ENCODE results near the gene GOLGA8N. TPM values are rescaled to one million over a fixed set of nuclear protein-coding genes. Genes with fewer than 3 reads are reported as not detected.

GOLGA8N gene
- total RNA-seq, 1 donor from 2014 or later: 13.8 TPM

GRCh38 chr15:32651229-32651837 lies 58.1 kb downstream of the GOLGA8N start:
- DNase-seq (ENCODE audit: extremely low spot score in 2 of 2): no peak
- Histone ChIP-seq H3K27me3 (no peaks in the 10 kb centered on the region), H3K27ac (no peak overlapping the region), H3K36me3 (no peaks in the 10 kb centered on the region), H3K9me3 (no peaks in the 10 kb centered on the region), H3K4me1 (no peaks in the 10 kb centered on the region), H3K4me3 (no peak overlapping the region)
- TF ChIP-seq POLR2A (IDR thresholded peaks at IDR 0.05): no peak
- TF ChIP-seq POLR2AphosphoS5 (IDR thresholded peaks at IDR 0.05; ENCODE audit: insufficient read depth in 1 of 2, low read depth in 1 of 2): no peak
- TF ChIP-seq CTCF (IDR thresholded peaks at IDR 0.05): peak; percentile 52 to 77 (median 55)
- intact Hi-C loops (cut with DNase I): no loop called here

GRCh38 chr15:32652178-32652577 lies 58.9 kb downstream of the GOLGA8N start:
- H3K27me3 ChIP-seq: no peaks in the 10 kb centered on the region
- intact Hi-C loops (cut with DNase I): no loop called here
- H3K4me3 ChIP-seq: no peak overlapping the region
- H3K9me3 ChIP-seq: no peaks in the 10 kb centered on the region
- H3K27ac ChIP-seq: no peak overlapping the region
- no peaks in the 10 kb centered on the region for H3K36me3 ChIP-seq
- H3K4me1 ChIP-seq: no peaks in the 10 kb centered on the region
- TF ChIP-seq POLR2A (IDR thresholded peaks at IDR 0.05) (no peak), CTCF (IDR thresholded peaks at IDR 0.05) (no peak), POLR2AphosphoS5 (IDR thresholded peaks at IDR 0.05; ENCODE audit: insufficient read depth in 1 of 2, low read depth in 1 of 2) (no peak)
- DNase-seq (ENCODE audit: extremely low spot score in 2 of 2): no peak

GRCh38 chr15:32656091-32656490 lies 62.8 kb downstream of the GOLGA8N start:
- Histone ChIP-seq H3K27me3 (no peaks in the 10 kb centered on the region), H3K36me3 (no peaks in the 10 kb centered on the region), H3K27ac (no peak overlapping the region), H3K9me3 (no peaks in the 10 kb centered on the region), H3K4me3 (no peak overlapping the region), H3K4me1 (peaks cover 8% of the 10 kb centered on the region)
- intact Hi-C loops (cut with DNase I): no loop called here
- TF ChIP-seq POLR2AphosphoS5 (IDR thresholded peaks at IDR 0.05; ENCODE audit: insufficient read depth in 1 of 2, low read depth in 1 of 2) (no peak), POLR2A (IDR thresholded peaks at IDR 0.05) (no peak), CTCF (IDR thresholded peaks at IDR 0.05) (no peak)
- DNase-seq (ENCODE audit: extremely low spot score in 2 of 2): no peak

GRCh38 chr15:32656496-32656895 lies 63.2 kb downstream of the GOLGA8N start:
- DNase-seq (ENCODE audit: extremely low spot score in 2 of 2): no peak
- Histone ChIP-seq H3K27ac (no peak overlapping the region), H3K4me1 (peaks cover 8% of the 10 kb centered on the region), H3K4me3 (no peak overlapping the region), H3K9me3 (no peaks in the 10 kb centered on the region), H3K36me3 (no peaks in the 10 kb centered on the region), H3K27me3 (no peaks in the 10 kb centered on the region)
- no peak for TF ChIP-seq CTCF (IDR thresholded peaks at IDR 0.05)
- TF ChIP-seq POLR2AphosphoS5 (IDR thresholded peaks at IDR 0.05; ENCODE audit: insufficient read depth in 1 of 2, low read depth in 1 of 2): no peak
- no peak for TF ChIP-seq POLR2A (IDR thresholded peaks at IDR 0.05)
- intact Hi-C loops (cut with DNase I): no loop called here

Small RNAs within 50 kb of the gene (small RNA-seq; reads per million reads assigned to genes)
- not detected for gene RN7SL286P

Other genes with a start within 250 kb of the GOLGA8N start
- gene GOLGA8K, start 190.2 kb upstream of the GOLGA8N start, total RNA-seq: 0.98 TPM
- not detected for gene GOLGA8O, start 137.8 kb upstream of the GOLGA8N start, total RNA-seq
- 7.4 TPM for gene ARHGAP11A, start 22.0 kb downstream of the GOLGA8N start, total RNA-seq
- 6.1 TPM for gene SCG5, start 48.3 kb downstream of the GOLGA8N start, total RNA-seq
- 122 TPM for gene GREM1, start 124.5 kb downstream of the GOLGA8N start, total RNA-seq

Measured in vagina (tissue), 2 donors.